Adrenal gland (tissue), 12 donors: Measurements from ENCODE around the gene CEND1. TPM values are rescaled to one million over a fixed set of nuclear protein-coding genes. Genes with fewer than 3 reads are reported as not detected.
A peak's percentile ranks its signal among the peaks of the same experiment; 100 is the strongest.

Source experiments
- DNase-seq, 7 donors: peaks; one replicate each; pipeline ENCODE4 v3.0.0-alpha.2; 2019 to 2020
- H3K27ac ChIP-seq, 5 donors: fragments of 200-600 bp; sonication (generic) in 4 of 5; 1 replicate in 3 of 5; 2 replicates in 2 of 5; pipeline versions ENCODE4 v1.5.1 to v1.8.0; 2016 to 2020; ENCODE audit warnings: mild to moderate bottlenecking in 1 of 5
- H3K27me3 ChIP-seq: fragments of 200-600 bp; 2 replicates; pipeline ENCODE4 v1.8.0; 2021
- H3K36me3 ChIP-seq, 2 donors: fragments of 200-600 bp; replicated peaks in 1 of 2; 1 replicate in 1 of 2; 2 replicates in 1 of 2; pipeline versions ENCODE4 v1.5.1 to v1.8.0; 2018 to 2022
- H3K4me1 ChIP-seq, 2 donors: fragments of 200-600 bp; replicated peaks in 1 of 2; 1 replicate in 1 of 2; 2 replicates in 1 of 2; pipeline versions ENCODE4 v1.5.1 to v1.8.0; 2018 to 2021
- H3K4me3 ChIP-seq, 4 donors: fragments of 200-600 bp; sonication (generic) in 3 of 4; one replicate each; pipeline ENCODE4 v1.5.1; 2016 to 2018
- H3K9me3 ChIP-seq, 3 donors: fragments of 200-600 bp; sonication (generic) in 1 of 3; replicated peaks in 1 of 3; 1 replicate in 2 of 3; 2 replicates in 1 of 3; pipeline versions ENCODE4 v1.5.1 to v1.8.0; 2016 to 2021
- POLR2A ChIP-seq, 2 donors: fragments of 450-650 bp; IDR thresholded peaks; one replicate each; pipeline ENCODE4 v1.6.1; 2017; ENCODE audit warnings: antibody characterized with exemption in 2 of 2, mild to moderate bottlenecking in 2 of 2, moderate library complexity in 1 of 2
- WGBS, 4 donors: extraction: QIAGEN DNeasy Blood & Tissue Kit in 2 of 4; methylation state at CpG; one replicate each; pipeline versions ENCODE4 v1.1.5 to v1.1.7; 2013 to 2017; 5-methylcytosine and 5-hydroxymethylcytosine counted together
- intact Hi-C, 2 donors: fragments of 100-400 bp; cut with DNase I; formaldehyde crosslinking; loops; one replicate each; pipeline versions ENCODE4 v1.14.1 to v1.15.0; 2022 to 2023
- polyA plus RNA-seq, 3 donors: library from polyadenylated mRNA; stranded (reverse); fragments of 200-250 nt in 2 of 3; fragments of 350-450 nt in 1 of 3; fragmentation: Illumina TruSeq in 1 of 3; extraction: RNeasy Lipid Tissue Mini Kit (QIAGEN cat#74804) in 1 of 3; gene quantifications; one replicate each; pipeline ENCODE4 v1.2.3, GENCODE V29; 2013 to 2014
- total RNA-seq, 9 donors: library from RNA; depleted of rRNA in 4 of 9; stranded (reverse); fragments of >200 nt in 4 of 9; fragments of 120-200 nt in 1 of 9; fragmentation: NEBNext Ultra II Directional in 1 of 9; extraction: Animal tissue kit (Norgen Biotek cat#: 25700) in 1 of 9; gene quantifications; one replicate each; pipeline versions ENCODE4 v1.1.0 to v1.2.4, GENCODE V29; 2013 to 2023
- TF ChIP-seq, protein P1 (sequence below), 6 experiments: fragments of 450-650 bp in 4 of 6; fragments of 200-600 bp in 2 of 6; sonication (generic) in 1 of 6; IDR thresholded peaks; 1 replicate in 5 of 6; 2 replicates in 1 of 6; pipeline versions ENCODE4 v1.5.1 to v1.8.0; 2016 to 2021; ENCODE audit warnings: antibody characterized with exemption in 6 of 6, mild to moderate bottlenecking in 2 of 6, moderate library complexity in 1 of 6
- donor health status: healthy with polysubstance abuse.
- donor health status: Bipolar disorder and iron deficiency.
- donor health status: DM: yes; HTN: yes; CAD: no.
- donor health status: DM: no; HTN: no; CAD: no.
- donor health status: DM: no; HTN: no; CAD: no.
- donor health status: DM: yes; HTN: yes; CAD: no.

The CEND1 gene
- total and polyA plus RNA-seq, 12 donors: 0.42 to 14.5 (median 3.0) TPM; not detected in 4

GRCh38 chr11:763073-763463 is 26.8 kb downstream of the CEND1 start:
- DNase-seq: no peak
- no peak overlapping the region for H3K4me3 ChIP-seq
- no peaks in the 10 kb centered on the region for H3K27me3 ChIP-seq
- WGBS, 4 donors: 58 to 66% (median 65%) methylated on average over 6 to 24 of the region's 24 CpGs
- no peaks in the 10 kb centered on the region for H3K9me3 ChIP-seq
- intact Hi-C loops: no loop called here
- TF ChIP-seq, protein P1, sequence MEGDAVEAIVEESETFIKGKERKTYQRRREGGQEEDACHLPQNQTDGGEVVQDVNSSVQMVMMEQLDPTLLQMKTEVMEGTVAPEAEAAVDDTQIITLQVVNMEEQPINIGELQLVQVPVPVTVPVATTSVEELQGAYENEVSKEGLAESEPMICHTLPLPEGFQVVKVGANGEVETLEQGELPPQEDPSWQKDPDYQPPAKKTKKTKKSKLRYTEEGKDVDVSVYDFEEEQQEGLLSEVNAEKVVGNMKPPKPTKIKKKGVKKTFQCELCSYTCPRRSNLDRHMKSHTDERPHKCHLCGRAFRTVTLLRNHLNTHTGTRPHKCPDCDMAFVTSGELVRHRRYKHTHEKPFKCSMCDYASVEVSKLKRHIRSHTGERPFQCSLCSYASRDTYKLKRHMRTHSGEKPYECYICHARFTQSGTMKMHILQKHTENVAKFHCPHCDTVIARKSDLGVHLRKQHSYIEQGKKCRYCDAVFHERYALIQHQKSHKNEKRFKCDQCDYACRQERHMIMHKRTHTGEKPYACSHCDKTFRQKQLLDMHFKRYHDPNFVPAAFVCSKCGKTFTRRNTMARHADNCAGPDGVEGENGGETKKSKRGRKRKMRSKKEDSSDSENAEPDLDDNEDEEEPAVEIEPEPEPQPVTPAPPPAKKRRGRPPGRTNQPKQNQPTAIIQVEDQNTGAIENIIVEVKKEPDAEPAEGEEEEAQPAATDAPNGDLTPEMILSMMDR (IDR thresholded peaks at IDR 0.05): no peak
- TF ChIP-seq POLR2A (IDR thresholded peaks at IDR 0.05): no peak
- no peaks in the 10 kb centered on the region for H3K4me1 ChIP-seq
- peak overlapping the region in 3 of 5 donors; percentile 23 to 59 (median 39) for H3K27ac ChIP-seq
- peaks cover 0 to 80% of the 10 kb centered on the region in 2 donors for H3K36me3 ChIP-seq

GRCh38 chr11:762421-763072 is 27.3 kb downstream of the CEND1 start:
- DNase-seq: peak; percentile 40 to 85 (median 76)
- Histone ChIP-seq H3K9me3 (no peaks in the 10 kb centered on the region), H3K36me3 (peaks cover 0 to 82% of the 10 kb centered on the region in 2 donors), H3K27ac (peak overlapping the region in 4 of 5 donors; percentile 23 to 59 (median 47)), H3K4me3 (no peak overlapping the region), H3K4me1 (no peaks in the 10 kb centered on the region), H3K27me3 (no peaks in the 10 kb centered on the region)
- 25 to 48% (median 45%) methylated on average over 2 to 10 of the region's 10 CpGs for WGBS, 4 donors
- intact Hi-C loops: no loop called here
- TF ChIP-seq, protein P1 (IDR thresholded peaks at IDR 0.05): peak in 4 of 6 experiments; percentile 23 to 52 (median 34)
- no peak for TF ChIP-seq POLR2A (IDR thresholded peaks at IDR 0.05)

DNA sequence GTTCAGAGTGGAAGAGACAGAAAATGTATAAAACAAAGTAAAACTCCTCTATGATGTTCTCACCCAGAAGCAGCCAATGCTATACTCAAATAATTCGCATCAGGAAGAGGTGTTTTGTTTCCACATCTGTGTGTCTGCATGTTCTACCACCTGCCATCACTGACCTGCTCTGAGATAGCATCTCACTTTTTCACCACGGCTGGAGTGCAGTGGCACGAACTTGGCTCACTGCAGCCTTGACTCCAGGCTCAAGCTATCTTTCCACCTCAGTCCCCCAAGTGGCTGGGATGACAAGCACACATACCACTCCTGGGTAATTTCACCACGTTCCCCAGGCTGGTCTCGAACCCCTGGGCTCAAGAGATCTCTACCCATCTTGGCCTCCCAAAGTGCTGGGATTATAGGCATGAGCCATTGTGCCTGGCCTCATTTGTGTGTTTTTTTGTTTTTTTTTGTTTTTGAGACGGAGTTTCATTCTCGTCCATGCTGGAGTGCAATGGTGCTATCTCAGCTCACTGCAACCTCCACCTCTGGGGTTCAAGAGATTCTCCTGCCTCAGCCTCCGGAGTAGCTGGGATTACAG is 28.3 kb downstream of the CEND1 start:
- peaks cover 0 to 81% of the 10 kb centered on the region in 2 donors for H3K36me3 ChIP-seq
- no peak for TF ChIP-seq POLR2A (IDR thresholded peaks at IDR 0.05)
- TF ChIP-seq, protein P1 (IDR thresholded peaks at IDR 0.05): no peak
- no peak for DNase-seq

DNA sequence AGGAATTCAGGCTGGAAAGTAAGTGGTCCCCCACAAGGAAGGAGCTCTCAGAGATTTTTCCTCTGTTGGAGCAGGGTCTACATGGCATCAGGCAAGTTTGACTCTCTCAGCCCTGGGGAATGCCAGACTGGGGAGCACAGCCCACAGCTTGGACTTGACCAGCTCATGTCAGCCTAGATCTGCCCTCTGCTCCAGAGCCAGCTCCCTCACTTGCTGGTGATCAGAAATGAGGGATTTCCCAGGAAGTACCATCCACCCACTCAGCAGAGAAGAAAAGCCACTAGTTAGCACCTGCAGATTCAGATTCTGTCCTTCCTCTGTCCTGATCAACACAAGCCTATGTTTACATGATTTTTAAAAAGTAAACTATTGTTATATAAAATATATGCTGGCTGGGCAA is 29.7 kb downstream of the CEND1 start:
- Histone ChIP-seq H3K27me3 (no peaks in the 10 kb centered on the region), H3K4me1 (no peaks in the 10 kb centered on the region), H3K27ac (no peak overlapping the region), H3K4me3 (no peak overlapping the region), H3K36me3 (peaks cover 0 to 78% of the 10 kb centered on the region in 2 donors), H3K9me3 (no peaks in the 10 kb centered on the region)
- no peak for DNase-seq
- intact Hi-C loops: no loop called here
- TF ChIP-seq POLR2A (IDR thresholded peaks at IDR 0.05): no peak
- TF ChIP-seq, protein P1 (IDR thresholded peaks at IDR 0.05): no peak

More for the DNA sequence above, 28.3 kb downstream of the CEND1 start:
- 86 to 90% (median 87%) methylated on average over 8 of the region's 8 CpGs for WGBS, 4 donors
- intact Hi-C loops: no loop called here
- Histone ChIP-seq H3K9me3 (no peaks in the 10 kb centered on the region), H3K27ac (no peak overlapping the region), H3K4me3 (no peak overlapping the region), H3K27me3 (no peaks in the 10 kb centered on the region), H3K4me1 (no peaks in the 10 kb centered on the region)
